WTC11 (cell line): ENCODE measurements around the gene ASB2. TPM values are rescaled to one million over a fixed set of nuclear protein-coding genes. Genes with fewer than 3 reads are reported as not detected.

Experiments used
- ATAC-seq: fragments of 200-7000 bp; cut with Tn5 transposase; 2 replicates; pipeline ENCODE4 v1.10.0; 2021; ENCODE audit warnings: mild to moderate bottlenecking, moderate library complexity
- CTCF ChIA-PET: fragments of 300-600 bp; sonication (Branson Sonifier 250); formaldehyde crosslinking; loops from one replicate; lab custom pipeline; 2021; ENCODE audit warnings: antibody characterized with exemption; lab: Charles Lee
- POLR2A ChIA-PET: fragments of 350-600 bp; sonication (Branson Sonifier 250); formaldehyde crosslinking; loops from one replicate; lab custom pipeline; 2021; ENCODE audit warnings: antibody characterized with exemption; lab: Charles Lee
- DNase-seq: peaks from one replicate; pipeline ENCODE4 v3.0.0; 2021; ENCODE audit warnings: low spot score
- H3K27ac Mint-ChIP-seq: 2 replicates; pipeline ENCODE4 v1.8.0; 2021; ENCODE audit warnings: mixed read lengths
- H3K27me3 Mint-ChIP-seq: 2 replicates; pipeline ENCODE4 v1.8.0; 2021; ENCODE audit warnings: low read depth, mild to moderate bottlenecking, moderate library complexity, mixed read lengths
- H3K36me3 Mint-ChIP-seq: 2 replicates; pipeline ENCODE4 v1.8.0; 2021; ENCODE audit warnings: mixed read lengths
- H3K4me1 Mint-ChIP-seq: 2 replicates; pipeline ENCODE4 v1.8.0; 2022; ENCODE audit warnings: mixed read lengths
- H3K4me3 Mint-ChIP-seq: 2 replicates; pipeline ENCODE4 v1.8.0; 2021; ENCODE audit warnings: mild to moderate bottlenecking, moderate library complexity, mixed read lengths
- H3K9me3 Mint-ChIP-seq: 2 replicates; pipeline ENCODE4 v1.8.0; 2021; ENCODE audit warnings: mixed read lengths
- EMX1 ChIP-seq: fragments of 250-450 bp; sonication (Bioruptor Pico); IDR thresholded peaks from 2 replicates; pipeline ENCODE4 v1.8.0; 2021; ENCODE audit warnings: mild to moderate bottlenecking
- ESRRA ChIP-seq: sonication (generic); formaldehyde crosslinking; IDR thresholded peaks from 2 replicates; pipeline ENCODE4 v1.8.1; 2022; ENCODE audit warnings: mild to moderate bottlenecking, missing genetic modification reagents, borderline replicate concordance
- FOXP1 ChIP-seq: sonication (generic); formaldehyde crosslinking; IDR thresholded peaks from 2 replicates; pipeline ENCODE4 v1.8.0; 2022; ENCODE audit warnings: missing genetic modification reagents, mild to moderate bottlenecking, moderate library complexity, borderline replicate concordance
- GRHL2 ChIP-seq: fragments of 250-450 bp; sonication (Bioruptor Pico); IDR thresholded peaks from 2 replicates; pipeline ENCODE4 v1.8.0; 2022; ENCODE audit warnings: mild to moderate bottlenecking, moderate library complexity; ENCODE audit not compliant: insufficient replicate concordance, severe bottlenecking
- IRF2 ChIP-seq: sonication (generic); formaldehyde crosslinking; IDR thresholded peaks from 2 replicates; pipeline ENCODE4 v1.8.0; 2022; ENCODE audit warnings: low read depth, missing genetic modification reagents, borderline replicate concordance
- NFATC4 ChIP-seq: fragments of 250-450 bp; sonication (Bioruptor Pico); IDR thresholded peaks from 2 replicates; pipeline ENCODE4 v1.9.0; 2021; ENCODE audit warnings: mild to moderate bottlenecking
- NR2C2 ChIP-seq: sonication (generic); formaldehyde crosslinking; IDR thresholded peaks from 2 replicates; pipeline ENCODE4 v1.8.0; 2022; ENCODE audit warnings: mild to moderate bottlenecking, missing genetic modification reagents
- OVOL2 ChIP-seq: fragments of 250-450 bp; sonication (Bioruptor Pico); IDR thresholded peaks from 2 replicates; pipeline ENCODE4 v1.9.0; 2021; ENCODE audit warnings: mild to moderate bottlenecking, borderline replicate concordance
- RORB ChIP-seq: fragments of 250-450 bp; sonication (Bioruptor Pico); IDR thresholded peaks from 2 replicates; pipeline ENCODE4 v1.9.0; 2021; ENCODE audit warnings: mild to moderate bottlenecking
- TEAD1 ChIP-seq: sonication (generic); formaldehyde crosslinking; IDR thresholded peaks from 2 replicates; pipeline ENCODE4 v1.8.0; 2022; ENCODE audit warnings: mild to moderate bottlenecking, missing genetic modification reagents
- TEAD4 ChIP-seq: sonication (generic); formaldehyde crosslinking; IDR thresholded peaks from 2 replicates; pipeline ENCODE4 v1.8.0; 2022; ENCODE audit warnings: mild to moderate bottlenecking, missing genetic modification reagents
- ZBTB21 ChIP-seq: sonication (generic); formaldehyde crosslinking; IDR thresholded peaks from 2 replicates; pipeline ENCODE4 v1.8.1; 2023; ENCODE audit warnings: mild to moderate bottlenecking, missing genetic modification reagents, borderline replicate concordance
- ZNF121 ChIP-seq: sonication (generic); formaldehyde crosslinking; IDR thresholded peaks from 2 replicates; pipeline ENCODE4 v1.8.0; 2023; ENCODE audit warnings: missing genetic modification reagents
- ZNF138 ChIP-seq: sonication (generic); formaldehyde crosslinking; conservative IDR thresholded peaks from 2 replicates; pipeline ENCODE4 v1.8.1; 2022; ENCODE audit warnings: mild to moderate bottlenecking, moderate library complexity, missing genetic modification reagents
- ZNF396 ChIP-seq: fragments of 250-450 bp; sonication (Bioruptor Pico); IDR thresholded peaks from 2 replicates; pipeline ENCODE4 v1.8.0; 2021; ENCODE audit warnings: mild to moderate bottlenecking, moderate library complexity, borderline replicate concordance
- total RNA-seq: library from RNA; stranded (reverse); gene quantifications from 3 replicates; pipeline ENCODE4 v1.2.3, GENCODE V29; 2021
- TF ChIP-seq, protein P1 (sequence below): fragments of 250-450 bp; sonication (Bioruptor Pico); IDR thresholded peaks from 2 replicates; pipeline ENCODE4 v1.9.0; 2021; ENCODE audit warnings: mild to moderate bottlenecking, borderline replicate concordance
- TF ChIP-seq, protein P2 (sequence below): sonication (generic); formaldehyde crosslinking; IDR thresholded peaks from 2 replicates; pipeline ENCODE4 v1.8.1; 2023; ENCODE audit warnings: mild to moderate bottlenecking, missing genetic modification reagents, moderate library complexity
- TF ChIP-seq, protein P3 (sequence below): sonication (generic); formaldehyde crosslinking; IDR thresholded peaks from 2 replicates; pipeline ENCODE4 v1.8.1; 2022; ENCODE audit warnings: low read depth, mild to moderate bottlenecking, moderate library complexity, missing genetic modification reagents, borderline replicate concordance
- TF ChIP-seq, protein P4 (sequence below): sonication (generic); formaldehyde crosslinking; IDR thresholded peaks from 2 replicates; pipeline ENCODE4 v1.8.0; 2022; ENCODE audit warnings: mild to moderate bottlenecking, missing genetic modification reagents
- TF ChIP-seq, protein P5 (sequence below): sonication (generic); formaldehyde crosslinking; IDR thresholded peaks from 2 replicates; pipeline ENCODE4 v1.8.0; 2023; ENCODE audit warnings: mild to moderate bottlenecking, missing genetic modification reagents
- TF ChIP-seq, protein P6 (sequence below): fragments of 250-450 bp; sonication (Bioruptor Pico); IDR thresholded peaks from 2 replicates; pipeline ENCODE4 v1.9.0; 2021; ENCODE audit warnings: mild to moderate bottlenecking
- TF ChIP-seq, protein P7 (sequence below): sonication (generic); formaldehyde crosslinking; IDR thresholded peaks from 2 replicates; pipeline ENCODE4 v1.8.0; 2022; ENCODE audit warnings: mild to moderate bottlenecking, missing genetic modification reagents

ASB2 gene
- total RNA-seq, 1 experiment from 2014 or later = 0.37 TPM

DNA sequence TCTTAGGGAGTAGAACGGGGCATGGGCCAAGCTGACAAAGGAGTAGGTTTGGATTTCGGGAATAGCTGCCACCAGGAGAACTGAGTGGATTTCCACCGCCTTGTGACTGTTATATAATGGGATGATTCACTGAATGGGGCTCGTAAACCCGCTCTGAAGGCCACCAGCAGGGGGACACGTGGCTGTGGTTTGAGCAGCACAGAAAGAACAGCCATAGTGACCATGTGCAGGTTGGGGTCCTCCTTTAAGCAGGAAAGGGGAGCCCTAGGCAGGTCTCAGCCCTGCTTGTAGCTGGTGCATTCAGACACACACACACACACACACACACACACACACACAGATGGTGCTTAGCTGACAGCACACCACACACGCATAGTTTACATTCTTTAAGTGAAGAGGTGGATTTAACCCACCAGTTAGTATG lies 8.6 kb upstream of the ASB2 start:
- ATAC-seq (peak; percentile 68), DNase-seq (peak; percentile 50)
- no peak for TF ChIP-seq OVOL2
- TF ChIP-seq, protein P1, sequence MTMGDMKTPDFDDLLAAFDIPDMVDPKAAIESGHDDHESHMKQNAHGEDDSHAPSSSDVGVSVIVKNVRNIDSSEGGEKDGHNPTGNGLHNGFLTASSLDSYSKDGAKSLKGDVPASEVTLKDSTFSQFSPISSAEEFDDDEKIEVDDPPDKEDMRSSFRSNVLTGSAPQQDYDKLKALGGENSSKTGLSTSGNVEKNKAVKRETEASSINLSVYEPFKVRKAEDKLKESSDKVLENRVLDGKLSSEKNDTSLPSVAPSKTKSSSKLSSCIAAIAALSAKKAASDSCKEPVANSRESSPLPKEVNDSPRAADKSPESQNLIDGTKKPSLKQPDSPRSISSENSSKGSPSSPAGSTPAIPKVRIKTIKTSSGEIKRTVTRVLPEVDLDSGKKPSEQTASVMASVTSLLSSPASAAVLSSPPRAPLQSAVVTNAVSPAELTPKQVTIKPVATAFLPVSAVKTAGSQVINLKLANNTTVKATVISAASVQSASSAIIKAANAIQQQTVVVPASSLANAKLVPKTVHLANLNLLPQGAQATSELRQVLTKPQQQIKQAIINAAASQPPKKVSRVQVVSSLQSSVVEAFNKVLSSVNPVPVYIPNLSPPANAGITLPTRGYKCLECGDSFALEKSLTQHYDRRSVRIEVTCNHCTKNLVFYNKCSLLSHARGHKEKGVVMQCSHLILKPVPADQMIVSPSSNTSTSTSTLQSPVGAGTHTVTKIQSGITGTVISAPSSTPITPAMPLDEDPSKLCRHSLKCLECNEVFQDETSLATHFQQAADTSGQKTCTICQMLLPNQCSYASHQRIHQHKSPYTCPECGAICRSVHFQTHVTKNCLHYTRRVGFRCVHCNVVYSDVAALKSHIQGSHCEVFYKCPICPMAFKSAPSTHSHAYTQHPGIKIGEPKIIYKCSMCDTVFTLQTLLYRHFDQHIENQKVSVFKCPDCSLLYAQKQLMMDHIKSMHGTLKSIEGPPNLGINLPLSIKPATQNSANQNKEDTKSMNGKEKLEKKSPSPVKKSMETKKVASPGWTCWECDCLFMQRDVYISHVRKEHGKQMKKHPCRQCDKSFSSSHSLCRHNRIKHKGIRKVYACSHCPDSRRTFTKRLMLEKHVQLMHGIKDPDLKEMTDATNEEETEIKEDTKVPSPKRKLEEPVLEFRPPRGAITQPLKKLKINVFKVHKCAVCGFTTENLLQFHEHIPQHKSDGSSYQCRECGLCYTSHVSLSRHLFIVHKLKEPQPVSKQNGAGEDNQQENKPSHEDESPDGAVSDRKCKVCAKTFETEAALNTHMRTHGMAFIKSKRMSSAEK (CRISPR knock-in tag) = 0 out of 2 replicates have a peak, but pooled peaks have one; percentile 21
- TF ChIP-seq, protein P2, sequence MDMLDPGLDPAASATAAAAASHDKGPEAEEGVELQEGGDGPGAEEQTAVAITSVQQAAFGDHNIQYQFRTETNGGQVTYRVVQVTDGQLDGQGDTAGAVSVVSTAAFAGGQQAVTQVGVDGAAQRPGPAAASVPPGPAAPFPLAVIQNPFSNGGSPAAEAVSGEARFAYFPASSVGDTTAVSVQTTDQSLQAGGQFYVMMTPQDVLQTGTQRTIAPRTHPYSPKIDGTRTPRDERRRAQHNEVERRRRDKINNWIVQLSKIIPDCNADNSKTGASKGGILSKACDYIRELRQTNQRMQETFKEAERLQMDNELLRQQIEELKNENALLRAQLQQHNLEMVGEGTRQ (CRISPR knock-in tag) = peak; percentile 57
- TF ChIP-seq, protein P3, sequence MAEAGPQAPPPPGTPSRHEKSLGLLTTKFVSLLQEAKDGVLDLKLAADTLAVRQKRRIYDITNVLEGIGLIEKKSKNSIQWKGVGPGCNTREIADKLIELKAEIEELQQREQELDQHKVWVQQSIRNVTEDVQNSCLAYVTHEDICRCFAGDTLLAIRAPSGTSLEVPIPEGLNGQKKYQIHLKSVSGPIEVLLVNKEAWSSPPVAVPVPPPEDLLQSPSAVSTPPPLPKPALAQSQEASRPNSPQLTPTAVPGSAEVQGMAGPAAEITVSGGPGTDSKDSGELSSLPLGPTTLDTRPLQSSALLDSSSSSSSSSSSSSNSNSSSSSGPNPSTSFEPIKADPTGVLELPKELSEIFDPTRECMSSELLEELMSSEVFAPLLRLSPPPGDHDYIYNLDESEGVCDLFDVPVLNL (CRISPR knock-in tag) = no peak
- TF ChIP-seq, protein P4, sequence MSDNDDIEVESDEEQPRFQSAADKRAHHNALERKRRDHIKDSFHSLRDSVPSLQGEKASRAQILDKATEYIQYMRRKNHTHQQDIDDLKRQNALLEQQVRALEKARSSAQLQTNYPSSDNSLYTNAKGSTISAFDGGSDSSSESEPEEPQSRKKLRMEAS (CRISPR knock-in tag) = peak; percentile 68
- H3K27ac Mint-ChIP-seq = no peak overlapping the region
- CTCF ChIA-PET = interaction anchor here (0.9 to 7.3 kb wide), 7 partner anchors 11 to 67 kb away, joined by 3 to 71 read pairs (median 4); no protein-coding TSS in a partner anchor
- H3K4me3 Mint-ChIP-seq = no peak overlapping the region
- POLR2A ChIA-PET = no interaction called here
- no peaks in the 10 kb centered on the region for H3K9me3 Mint-ChIP-seq
- H3K4me1 Mint-ChIP-seq = peaks cover 17% of the 10 kb centered on the region
- no peaks in the 10 kb centered on the region for H3K36me3 Mint-ChIP-seq
- H3K27me3 Mint-ChIP-seq = no peaks in the 10 kb centered on the region; the same call in 1 of the 2 replicates

DNA sequence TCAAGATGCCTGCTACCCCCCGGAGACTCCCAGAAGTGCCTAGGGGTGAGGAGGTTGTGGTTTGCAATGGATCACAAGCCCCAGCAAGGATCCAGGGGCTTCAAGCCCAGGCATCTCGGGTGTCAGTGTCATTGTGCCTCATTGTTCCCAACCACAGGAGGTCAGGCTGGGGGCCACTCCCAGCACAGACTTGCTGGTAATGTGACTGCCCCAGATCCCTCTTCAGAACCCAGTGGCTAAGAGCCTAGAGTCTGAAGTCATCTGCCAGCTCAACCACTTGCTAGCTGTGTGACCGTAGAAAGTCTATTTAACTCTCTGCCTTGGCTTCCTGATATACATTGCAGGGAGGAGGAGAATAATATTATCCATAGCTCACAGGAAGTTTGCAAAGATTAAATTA lies 7.7 kb upstream of the ASB2 start:
- ATAC-seq = no peak
- ChIA-PET CTCF (interaction anchor here (0.9 to 7.3 kb wide), 6 partner anchors 12 to 52 kb away, joined by 3 to 71 read pairs (median 4); no protein-coding TSS in a partner anchor), POLR2A (no interaction called here)
- no peak for DNase-seq
- Mint-ChIP-seq H3K36me3 (no peaks in the 10 kb centered on the region), H3K27me3 (no peaks in the 10 kb centered on the region; the same call in 1 of the 2 replicates), H3K4me3 (no peak overlapping the region), H3K27ac (no peak overlapping the region), H3K9me3 (no peaks in the 10 kb centered on the region), H3K4me1 (peaks cover 17% of the 10 kb centered on the region)
- TF ChIP-seq EMX1 (CRISPR knock-in tag) (no peak), NR2C2 (CRISPR knock-in tag) (no peak), NFATC4 (CRISPR knock-in tag) (no peak), FOXP1 (CRISPR knock-in tag) (no peak), ZBTB21 (CRISPR knock-in tag) (no peak), TEAD1 (no peak), GRHL2 (CRISPR knock-in tag) (no peak), ZNF138 (CRISPR knock-in tag) (no peak), ESRRA (CRISPR knock-in tag) (no peak), ZNF396 (CRISPR knock-in tag) (no peak), RORB (CRISPR knock-in tag) (no peak), TEAD4 (CRISPR knock-in tag) (no peak), IRF2 (no peak), ZNF121 (CRISPR knock-in tag) (no peak)
- TF ChIP-seq, protein P5, sequence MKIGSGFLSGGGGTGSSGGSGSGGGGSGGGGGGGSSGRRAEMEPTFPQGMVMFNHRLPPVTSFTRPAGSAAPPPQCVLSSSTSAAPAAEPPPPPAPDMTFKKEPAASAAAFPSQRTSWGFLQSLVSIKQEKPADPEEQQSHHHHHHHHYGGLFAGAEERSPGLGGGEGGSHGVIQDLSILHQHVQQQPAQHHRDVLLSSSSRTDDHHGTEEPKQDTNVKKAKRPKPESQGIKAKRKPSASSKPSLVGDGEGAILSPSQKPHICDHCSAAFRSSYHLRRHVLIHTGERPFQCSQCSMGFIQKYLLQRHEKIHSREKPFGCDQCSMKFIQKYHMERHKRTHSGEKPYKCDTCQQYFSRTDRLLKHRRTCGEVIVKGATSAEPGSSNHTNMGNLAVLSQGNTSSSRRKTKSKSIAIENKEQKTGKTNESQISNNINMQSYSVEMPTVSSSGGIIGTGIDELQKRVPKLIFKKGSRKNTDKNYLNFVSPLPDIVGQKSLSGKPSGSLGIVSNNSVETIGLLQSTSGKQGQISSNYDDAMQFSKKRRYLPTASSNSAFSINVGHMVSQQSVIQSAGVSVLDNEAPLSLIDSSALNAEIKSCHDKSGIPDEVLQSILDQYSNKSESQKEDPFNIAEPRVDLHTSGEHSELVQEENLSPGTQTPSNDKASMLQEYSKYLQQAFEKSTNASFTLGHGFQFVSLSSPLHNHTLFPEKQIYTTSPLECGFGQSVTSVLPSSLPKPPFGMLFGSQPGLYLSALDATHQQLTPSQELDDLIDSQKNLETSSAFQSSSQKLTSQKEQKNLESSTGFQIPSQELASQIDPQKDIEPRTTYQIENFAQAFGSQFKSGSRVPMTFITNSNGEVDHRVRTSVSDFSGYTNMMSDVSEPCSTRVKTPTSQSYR (CRISPR knock-in tag) = no peak
- TF ChIP-seq, protein P6, sequence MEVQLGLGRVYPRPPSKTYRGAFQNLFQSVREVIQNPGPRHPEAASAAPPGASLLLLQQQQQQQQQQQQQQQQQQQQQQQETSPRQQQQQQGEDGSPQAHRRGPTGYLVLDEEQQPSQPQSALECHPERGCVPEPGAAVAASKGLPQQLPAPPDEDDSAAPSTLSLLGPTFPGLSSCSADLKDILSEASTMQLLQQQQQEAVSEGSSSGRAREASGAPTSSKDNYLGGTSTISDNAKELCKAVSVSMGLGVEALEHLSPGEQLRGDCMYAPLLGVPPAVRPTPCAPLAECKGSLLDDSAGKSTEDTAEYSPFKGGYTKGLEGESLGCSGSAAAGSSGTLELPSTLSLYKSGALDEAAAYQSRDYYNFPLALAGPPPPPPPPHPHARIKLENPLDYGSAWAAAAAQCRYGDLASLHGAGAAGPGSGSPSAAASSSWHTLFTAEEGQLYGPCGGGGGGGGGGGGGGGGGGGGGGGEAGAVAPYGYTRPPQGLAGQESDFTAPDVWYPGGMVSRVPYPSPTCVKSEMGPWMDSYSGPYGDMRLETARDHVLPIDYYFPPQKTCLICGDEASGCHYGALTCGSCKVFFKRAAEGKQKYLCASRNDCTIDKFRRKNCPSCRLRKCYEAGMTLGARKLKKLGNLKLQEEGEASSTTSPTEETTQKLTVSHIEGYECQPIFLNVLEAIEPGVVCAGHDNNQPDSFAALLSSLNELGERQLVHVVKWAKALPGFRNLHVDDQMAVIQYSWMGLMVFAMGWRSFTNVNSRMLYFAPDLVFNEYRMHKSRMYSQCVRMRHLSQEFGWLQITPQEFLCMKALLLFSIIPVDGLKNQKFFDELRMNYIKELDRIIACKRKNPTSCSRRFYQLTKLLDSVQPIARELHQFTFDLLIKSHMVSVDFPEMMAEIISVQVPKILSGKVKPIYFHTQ (CRISPR knock-in tag) = no peak
- TF ChIP-seq, protein P7, sequence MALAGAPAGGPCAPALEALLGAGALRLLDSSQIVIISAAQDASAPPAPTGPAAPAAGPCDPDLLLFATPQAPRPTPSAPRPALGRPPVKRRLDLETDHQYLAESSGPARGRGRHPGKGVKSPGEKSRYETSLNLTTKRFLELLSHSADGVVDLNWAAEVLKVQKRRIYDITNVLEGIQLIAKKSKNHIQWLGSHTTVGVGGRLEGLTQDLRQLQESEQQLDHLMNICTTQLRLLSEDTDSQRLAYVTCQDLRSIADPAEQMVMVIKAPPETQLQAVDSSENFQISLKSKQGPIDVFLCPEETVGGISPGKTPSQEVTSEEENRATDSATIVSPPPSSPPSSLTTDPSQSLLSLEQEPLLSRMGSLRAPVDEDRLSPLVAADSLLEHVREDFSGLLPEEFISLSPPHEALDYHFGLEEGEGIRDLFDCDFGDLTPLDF (CRISPR knock-in tag) = no peak
